GM12878 (cell line): Measurements from ENCODE around the gene RHCG. TPM values are rescaled to one million over a fixed set of nuclear protein-coding genes. Genes with fewer than 3 reads are reported as not detected.

Experiments
- ATAC-seq: fragments of 200-7000 bp; cut with Tn5 transposase; 3 replicates; pipeline ENCODE4 v1.9.1; 2020; ENCODE audit warnings: mild to moderate bottlenecking, moderate library complexity
- BruUV-seq: library from RNA; stranded (reverse); fragments of 400-500 nt; replicated peaks from 2 replicates; lab custom pipeline; 2021; lab: Mats Ljungman, UMichigan
- CTCF ChIA-PET: fragments of 300-600 bp; sonication (Branson Sonifier 250); formaldehyde crosslinking; extraction: SDS; loops from one replicate; lab custom pipeline; 2021; ENCODE audit warnings: inconsistent platforms; lab: Yijun Ruan, JAX
- POLR2A ChIA-PET: fragments of 350-600 bp; formaldehyde crosslinking; extraction: SDS; loops from one replicate; lab custom pipeline; 2021; ENCODE audit warnings: inconsistent platforms; lab: Charles Lee
- RAD21 ChIA-PET: fragments of 300-600 bp; sonication (Branson Sonifier 250); formaldehyde crosslinking; loops from one replicate; lab custom pipeline; 2023; ENCODE audit warnings: antibody characterized with exemption; ENCODE audit not compliant: unreplicated experiment; lab: Charles Lee
- SMC1A ChIA-PET: fragments of 300-600 bp; sonication (Branson Sonifier 250); formaldehyde crosslinking; loops from one replicate; lab custom pipeline; 2023; ENCODE audit not compliant: unreplicated experiment, uncharacterized antibody; lab: Charles Lee
- DNase-seq: peaks from one replicate; pipeline ENCODE4 v3.0.0-alpha.2; 2011; ENCODE audit warnings: low read depth, low spot score
- FAIRE-seq: peaks from 3 replicates; lab custom pipeline; 2011; peaks lifted over from hg19 to GRCh38; lab: Jason Lieb, UNC
- H2AFZ ChIP-seq: 2 replicates; pipeline ENCODE4 v1.6.0; 2011; ENCODE audit warnings: low read depth, low read length, control low read depth; ENCODE audit not compliant: control insufficient read depth
- H3K27ac ChIP-seq: 2 replicates; pipeline ENCODE4 v1.5.1; 2011; ENCODE audit warnings: control low read depth; ENCODE audit not compliant: control insufficient read depth, insufficient read depth
- H3K27me3 ChIP-seq, 2 experiments: replicated peaks in 1 of 2; 2 replicates each; pipeline versions ENCODE4 v1.6.0 to v1.6.1; 2011; ENCODE audit warnings: low read length in 1 of 2; ENCODE audit not compliant: control insufficient read depth in 2 of 2, insufficient read depth in 2 of 2
- H3K36me3 ChIP-seq, 2 experiments: 2 replicates each; pipeline ENCODE4 v1.5.1; 2011; ENCODE audit warnings: low read length in 1 of 2; ENCODE audit not compliant: control insufficient read depth in 2 of 2, insufficient read depth in 2 of 2
- H3K4me1 ChIP-seq: 2 replicates; pipeline ENCODE4 v1.6.1; 2011; ENCODE audit warnings: mild to moderate bottlenecking, low read length, moderate library complexity, mixed read lengths; ENCODE audit not compliant: control insufficient read depth, insufficient read depth
- H3K4me2 ChIP-seq: 2 replicates; pipeline ENCODE4 v1.6.0; 2011; ENCODE audit warnings: control low read depth; ENCODE audit not compliant: control insufficient read depth, insufficient read depth
- H3K4me3 ChIP-seq: fragments of 200-600 bp; sonication (generic); 2 replicates; pipeline ENCODE4 v1.5.1; 2016
- H3K79me2 ChIP-seq: 2 replicates; pipeline ENCODE4 v1.6.0; 2011; ENCODE audit warnings: low read length; ENCODE audit not compliant: control insufficient read depth, insufficient read depth
- H3K9ac ChIP-seq: 2 replicates; pipeline ENCODE4 v1.8.0; 2011; ENCODE audit warnings: low read length, control low read depth, mixed read lengths; ENCODE audit not compliant: control insufficient read depth, insufficient read depth
- H3K9me3 ChIP-seq: replicated peaks from 3 replicates; pipeline ENCODE4 v1.5.1; 2011; ENCODE audit warnings: mild to moderate bottlenecking, low read length; ENCODE audit not compliant: control insufficient read depth, insufficient read depth
- H4K20me1 ChIP-seq: 2 replicates; pipeline ENCODE4 v1.6.0; 2011; ENCODE audit not compliant: control insufficient read depth, insufficient read depth
- BHLHE40 ChIP-seq, 2 experiments: fragments of 450-650 bp in 1 of 2; IDR thresholded peaks; 2 replicates each; pipeline ENCODE4 v1.6.1; 2011 to 2017; ENCODE audit warnings: low read depth in 2 of 2, borderline replicate concordance in 1 of 2, improper control_type of control experiment in 1 of 2, low read length in 1 of 2, mild to moderate bottlenecking in 1 of 2
- HDAC2 ChIP-seq: fragments of 200-600 bp; sonication (generic); IDR thresholded peaks from 2 replicates; pipeline ENCODE4 v1.6.1; 2017
- IRF3 ChIP-seq: fragments of 450-650 bp; IDR thresholded peaks from 2 replicates; pipeline ENCODE4 v1.6.1; 2014; ENCODE audit warnings: mild to moderate bottlenecking
- NFIC ChIP-seq: IDR thresholded peaks from 2 replicates; pipeline ENCODE4 v1.6.1; 2012; ENCODE audit warnings: low read depth, mild to moderate bottlenecking, inconsistent platforms, low read length, moderate library complexity
- PRDM15 ChIP-seq: fragments of 450-650 bp; formaldehyde crosslinking; IDR thresholded peaks from 2 replicates; pipeline ENCODE4 v1.4.0; 2020; ENCODE audit warnings: mild to moderate bottlenecking, moderate library complexity
- REST ChIP-seq: IDR thresholded peaks from 2 replicates; pipeline ENCODE4 v1.6.1; 2012; ENCODE audit warnings: mild to moderate bottlenecking, low read depth, low read length
- ZBTB4 ChIP-seq: fragments of 450-650 bp; formaldehyde crosslinking; IDR thresholded peaks from 2 replicates; pipeline ENCODE4 v1.4.0; 2022; ENCODE audit warnings: mild to moderate bottlenecking, moderate library complexity
- ZZZ3 ChIP-seq: IDR thresholded peaks from 2 replicates; pipeline ENCODE4 v1.6.1; 2011; ENCODE audit warnings: low read depth; ENCODE audit not compliant: control insufficient read depth, insufficient read length
- WGBS: methylation state at CpG from one replicate; pipeline ENCODE4 v1.1.6; 2016; ENCODE audit warnings: low lambda C conversion rate; ENCODE audit not compliant: insufficient replicate concordance, insufficient coverage; ENCODE audit errors: missing lambda C conversion rate; 5-methylcytosine and 5-hydroxymethylcytosine counted together
- in situ Hi-C: fragments of 300-500 bp; cut with MboI; formaldehyde crosslinking; loops from 9 replicates; pipeline ENCODE4 v1.14.3; 2018; ENCODE audit warnings: mixed read lengths
- intact Hi-C: fragments of 100-400 bp; cut with micrococcal nuclease; formaldehyde crosslinking; loops from one replicate; pipeline ENCODE4 v1.14.2; 2022; ENCODE audit not compliant: unreplicated experiment
- polyA plus RNA-seq, 11 experiments: library from polyadenylated mRNA; depleted of rRNA in 4 of 11; unstranded in 6 of 11; stranded (reverse) in 5 of 11; fragments of >200 nt; fragmentation: Nextera tagmentation in 4 of 11; fragmentation: Illumina TruSeq in 1 of 11; extraction: Ambion mirVana in 4 of 11; extraction: Trizol in 1 of 11; gene quantifications; 1 replicate in 1 of 11; 2 replicates in 10 of 11; pipeline versions ENCODE4 v1.2.1 to v1.2.3, GENCODE V29; 2011 to 2016; ENCODE audit warnings: inconsistent platforms in 2 of 11, missing spikeins in 2 of 11, low read depth in 1 of 11
- total RNA-seq, 4 experiments: library from RNA; depleted of rRNA in 3 of 4; stranded (reverse); fragments of >200 nt in 3 of 4; fragmentation: Illumina TruSeq in 1 of 4; extraction: Trizol in 1 of 4; gene quantifications; 2 replicates each; pipeline versions ENCODE4 v1.2.1 to v1.2.3, GENCODE V29; 2013 to 2021

The RHCG gene
- total and polyA plus RNA-seq, 10 of the 15 experiments (the other 5 are each of a cell fraction or from before 2014, with no cell fraction given): 0.05 to 0.11 TPM; not detected in 8

GRCh38 chr15:89480505-89480904, 15.9 kb downstream of the RHCG start (continued):
- TF ChIP-seq PRDM15 (CRISPR knock-in tag) (no peak), IRF3 (no peak)
- TF ChIP-seq, all 136 proteins: peak for 0

- Histone ChIP-seq H3K4me1 (no peaks in the 10 kb centered on the region), H3K4me3 (no peak overlapping the region), H3K4me2 (no peak overlapping the region), H2AFZ (no peak overlapping the region), H3K9me3 (no peaks in the 10 kb centered on the region), H3K9ac (no peak overlapping the region), H3K79me2 (no peaks in the 10 kb centered on the region), H3K36me3 (no peaks in the 10 kb centered on the region), H4K20me1 (no peaks in the 10 kb centered on the region), H3K27me3 (no peaks in the 10 kb centered on the region), H3K27ac (no peak overlapping the region)
- ChIA-PET RAD21 (no interaction called here), SMC1A (interaction anchor here (1.2 kb wide), 1 partner anchor 10 kb away, joined by 3 read pairs; no protein-coding TSS in a partner anchor), CTCF (no interaction called here), POLR2A (no interaction called here)
- BruUV-seq: no TSS peak
- in situ Hi-C loops (no loop called here), intact Hi-C loops (no loop called here)
- 43% methylated on average over 7 of the region's 7 CpGs for WGBS
- DNase-seq (no peak), FAIRE-seq (no peak), ATAC-seq (no peak)
- TF ChIP-seq ZBTB4 (CRISPR knock-in tag) (no peak), ZZZ3 (no peak), HDAC2 (no peak), REST (no peak), BHLHE40 (IDR thresholded peaks at IDR 0.05; ENCODE audit: borderline replicate concordance in 1 of 2, low read depth in 2 of 2, low read length in 1 of 2) (no peak), NFIC (no peak)
These were observed 17.2 kb downstream of the RHCG start for GRCh38 chr15:89479173-89479572.
